Activated T-helper 17 cell treated with anti-CD3 and anti-CD28 coated beads, Interleukin-2, amount 50 U/mL, for 72 hours (primary cell): ENCODE data around the gene BHLHA15. TPM values are rescaled to one million over a fixed set of nuclear protein-coding genes. Genes with fewer than 3 reads are reported as not detected.

Experiments used
- ATAC-seq: fragments of 150-1000 bp; cut with Tn5 transposase; replicated peaks from 2 replicates; pipeline ENCODE4 v1.10.0; 2021; ENCODE audit warnings: mild to moderate bottlenecking, moderate library complexity
- H3K27ac Mint-ChIP-seq: one replicate; pipeline ENCODE4 v1.8.0; 2022; ENCODE audit warnings: mixed read lengths
- H3K27me3 Mint-ChIP-seq: one replicate; pipeline ENCODE4 v1.8.0; 2022; ENCODE audit warnings: mixed read lengths
- H3K36me3 Mint-ChIP-seq: one replicate; pipeline ENCODE4 v1.8.0; 2022; ENCODE audit warnings: low read depth, mild to moderate bottlenecking, mixed read lengths
- H3K4me1 Mint-ChIP-seq: one replicate; pipeline ENCODE4 v1.8.0; 2022; ENCODE audit warnings: mixed read lengths
- H3K4me3 Mint-ChIP-seq: one replicate; pipeline ENCODE4 v1.8.0; 2022; ENCODE audit warnings: mild to moderate bottlenecking, mixed read lengths
- H3K9me3 Mint-ChIP-seq: one replicate; pipeline ENCODE4 v1.8.0; 2022; ENCODE audit warnings: mixed read lengths
- total RNA-seq, 2 donors: library from RNA; stranded (reverse); gene quantifications; one replicate each; pipeline ENCODE4 v1.2.3, GENCODE V29; 2022

Gene BHLHA15
- total RNA-seq, 2 donors from 2014 or later, result not detected

DNA sequence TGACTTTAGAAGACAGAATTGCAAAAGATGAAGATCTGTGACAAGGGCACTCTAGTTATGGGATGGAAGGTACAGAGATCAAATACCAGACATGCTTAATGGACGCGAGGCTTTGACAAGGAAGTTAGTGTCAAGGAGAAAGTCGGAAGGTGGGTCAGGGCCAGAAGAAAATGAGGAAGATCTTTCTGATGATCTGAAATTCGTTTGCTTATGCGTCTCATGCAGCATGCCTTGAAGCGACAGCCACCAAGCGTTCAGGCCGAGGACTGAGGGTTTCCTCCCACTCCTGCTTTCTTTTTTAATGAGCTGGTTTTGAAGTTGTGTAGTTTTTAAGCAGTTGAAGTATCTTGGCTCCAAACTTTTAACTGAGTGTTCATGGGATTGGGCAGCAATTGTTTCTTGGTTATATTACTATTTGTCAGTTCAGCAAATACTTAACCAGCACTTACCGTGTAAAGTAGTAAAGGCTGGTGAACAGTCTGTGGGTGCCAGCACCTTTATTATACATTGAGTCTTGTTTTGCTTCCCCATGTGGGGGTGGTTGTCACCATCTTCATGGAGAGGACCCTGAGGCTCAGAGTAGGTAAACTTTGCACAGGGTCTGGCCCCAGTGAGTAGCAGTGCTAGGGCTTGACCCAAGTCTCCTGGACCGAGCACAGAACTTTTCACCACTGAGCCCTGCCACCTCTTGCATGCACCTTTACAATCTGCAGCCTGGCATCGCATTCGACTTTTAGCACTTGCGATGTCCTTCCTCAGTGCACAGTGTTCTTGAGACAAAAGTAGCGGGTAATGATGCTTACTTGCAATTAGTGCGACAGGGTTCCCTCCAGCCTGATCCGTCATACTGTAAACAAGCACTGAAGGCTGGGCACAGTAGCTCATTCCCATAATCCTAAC lies 14.3 kb upstream of the BHLHA15 start:
- H3K27ac Mint-ChIP-seq, result no peak overlapping the region
- no peaks in the 10 kb centered on the region for H3K9me3 Mint-ChIP-seq
- H3K4me1 Mint-ChIP-seq, result peaks cover 20% of the 10 kb centered on the region
- H3K4me3 Mint-ChIP-seq, result no peak overlapping the region
- ATAC-seq, result no peak
- H3K36me3 Mint-ChIP-seq, result peaks cover 60% of the 10 kb centered on the region
- H3K27me3 Mint-ChIP-seq, result no peaks in the 10 kb centered on the region

DNA sequence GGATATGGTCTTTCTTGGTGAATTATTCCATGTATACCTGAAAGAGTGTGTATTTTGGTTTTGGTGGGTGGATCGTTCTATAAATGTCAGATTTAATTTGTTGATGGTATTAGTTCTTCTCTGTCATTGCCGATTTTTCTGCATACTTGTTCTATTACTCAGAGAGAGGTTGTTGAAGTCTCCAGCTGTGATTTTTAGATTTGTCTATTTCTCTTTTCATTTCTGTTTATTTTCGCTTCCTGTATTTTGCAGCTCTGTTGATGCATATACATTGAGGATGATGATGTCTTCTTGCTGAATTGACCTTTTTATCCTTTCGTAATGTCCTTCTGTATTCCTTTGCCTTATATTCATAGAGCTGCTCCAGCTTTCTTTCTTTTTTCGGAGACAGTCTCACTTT lies 12.1 kb upstream of the BHLHA15 start:
- no peak overlapping the region for H3K4me3 Mint-ChIP-seq
- ATAC-seq, result no peak
- H3K9me3 Mint-ChIP-seq, result no peaks in the 10 kb centered on the region

DNA sequence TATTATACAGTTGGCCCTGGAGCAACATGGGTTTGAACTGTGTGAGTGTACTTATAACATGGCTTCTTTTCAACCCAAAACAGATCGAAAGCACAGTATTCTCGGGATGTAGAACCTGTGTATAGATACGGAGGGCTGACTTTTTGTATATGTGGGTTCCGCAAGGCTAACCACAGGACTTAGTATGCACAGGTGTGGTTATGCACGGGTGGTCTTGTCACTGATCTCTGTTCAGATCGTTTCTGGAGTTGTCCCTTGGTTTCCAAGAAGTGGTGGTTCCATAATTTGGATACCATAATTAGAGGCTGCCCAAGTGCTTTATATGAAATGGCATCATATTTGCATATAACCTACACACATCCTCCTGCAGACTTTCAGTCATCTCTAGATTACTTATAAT lies 10.9 kb upstream of the BHLHA15 start:
- Mint-ChIP-seq H3K27me3 (no peaks in the 10 kb centered on the region), H3K36me3 (peaks cover 56% of the 10 kb centered on the region), H3K9me3 (no peaks in the 10 kb centered on the region), H3K27ac (peak overlapping the region; percentile 59), H3K4me3 (peak overlapping the region; percentile 27), H3K4me1 (peaks cover 30% of the 10 kb centered on the region)
- peak; percentile 37 for ATAC-seq

More for the DNA sequence above, 12.1 kb upstream of the BHLHA15 start:
- Mint-ChIP-seq H3K4me1 (peaks cover 30% of the 10 kb centered on the region), H3K36me3 (peaks cover 58% of the 10 kb centered on the region), H3K27ac (no peak overlapping the region), H3K27me3 (no peaks in the 10 kb centered on the region)

DNA sequence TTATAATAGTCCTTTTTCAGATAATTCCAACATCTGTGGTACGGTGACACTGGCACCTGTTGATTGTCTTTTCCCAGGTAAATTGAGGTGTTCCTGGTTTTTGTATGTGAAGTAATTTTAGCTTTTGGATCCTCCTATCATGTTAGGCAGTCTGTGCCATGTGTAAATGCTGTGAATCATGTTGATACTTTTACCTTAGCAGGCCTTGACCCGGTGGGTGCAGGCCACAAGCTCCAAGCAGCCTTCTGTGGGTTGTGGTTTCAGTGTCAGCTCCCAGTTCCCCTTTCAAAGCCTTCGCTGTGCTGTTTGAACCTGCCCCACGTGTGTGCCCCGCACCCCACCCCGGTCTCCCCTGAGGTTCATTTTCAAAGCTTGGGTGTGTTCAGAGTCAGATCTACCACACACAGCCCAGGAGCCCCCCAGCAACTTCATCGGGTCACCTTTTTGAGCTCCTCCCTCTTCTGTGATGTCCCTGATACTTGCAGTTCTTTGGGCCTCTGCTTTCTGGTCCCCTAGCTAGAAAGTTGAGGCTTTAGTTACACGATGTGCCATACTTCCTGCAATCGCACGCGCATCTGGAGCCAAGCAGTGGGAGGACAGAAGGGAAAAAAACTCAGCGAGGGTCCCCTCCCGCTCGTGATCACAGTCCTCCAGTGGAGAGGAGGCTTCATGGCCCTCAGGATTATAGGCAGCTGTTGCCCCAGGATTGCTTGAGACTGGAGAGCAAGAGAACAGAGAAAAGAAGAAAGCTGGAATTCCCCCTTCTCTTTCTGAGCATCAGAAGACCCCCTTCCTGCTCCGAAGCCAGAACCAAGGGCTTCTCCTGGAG lies 8.7 kb upstream of the BHLHA15 start:
- Mint-ChIP-seq H3K27me3 (no peaks in the 10 kb centered on the region), H3K36me3 (peaks cover 69% of the 10 kb centered on the region), H3K4me1 (peaks cover 30% of the 10 kb centered on the region), H3K27ac (peak overlapping the region; percentile 44), H3K9me3 (no peaks in the 10 kb centered on the region), H3K4me3 (peak overlapping the region; percentile 64)
- peak; percentile 96 for ATAC-seq

DNA sequence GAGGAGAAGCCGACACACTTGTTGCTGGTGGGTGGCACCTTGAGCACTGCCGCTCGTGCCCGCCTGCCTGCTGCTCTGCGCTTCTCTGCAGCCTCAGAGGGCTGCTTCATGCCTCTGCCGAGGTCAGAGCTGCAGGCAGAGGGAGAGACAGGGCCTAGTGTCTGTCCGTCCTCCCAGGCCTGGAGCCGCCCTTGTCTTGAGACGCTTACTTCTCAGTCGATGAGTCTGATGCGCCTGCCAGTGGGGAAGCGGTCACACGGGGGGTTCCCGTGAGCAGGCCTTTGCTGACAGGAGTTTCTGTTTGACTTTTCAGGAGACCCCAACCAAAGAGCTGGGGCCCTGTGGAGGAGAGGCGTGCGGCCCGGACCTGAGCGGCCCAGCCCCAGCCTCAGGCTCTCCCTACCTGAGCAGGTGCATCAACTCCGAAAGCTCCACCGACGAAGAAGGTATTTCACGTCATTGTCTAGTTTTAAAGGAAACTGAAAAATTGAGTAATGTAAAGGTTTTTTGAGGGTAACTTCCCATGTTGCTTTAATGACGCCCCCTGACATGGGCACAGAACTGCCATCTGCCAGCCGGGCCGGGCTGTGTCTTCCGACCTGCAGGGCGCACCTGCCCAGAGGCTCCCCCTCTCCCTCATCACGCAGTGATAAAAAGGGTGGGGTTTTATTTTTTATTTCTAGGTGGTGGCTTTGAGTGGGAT lies 7.8 kb upstream of the BHLHA15 start:
- Mint-ChIP-seq H3K9me3 (no peaks in the 10 kb centered on the region), H3K27me3 (no peaks in the 10 kb centered on the region), H3K4me3 (peak overlapping the region; percentile 64), H3K36me3 (peaks cover 63% of the 10 kb centered on the region), H3K4me1 (peaks cover 30% of the 10 kb centered on the region), H3K27ac (no peak overlapping the region)
- no peak for ATAC-seq

DNA sequence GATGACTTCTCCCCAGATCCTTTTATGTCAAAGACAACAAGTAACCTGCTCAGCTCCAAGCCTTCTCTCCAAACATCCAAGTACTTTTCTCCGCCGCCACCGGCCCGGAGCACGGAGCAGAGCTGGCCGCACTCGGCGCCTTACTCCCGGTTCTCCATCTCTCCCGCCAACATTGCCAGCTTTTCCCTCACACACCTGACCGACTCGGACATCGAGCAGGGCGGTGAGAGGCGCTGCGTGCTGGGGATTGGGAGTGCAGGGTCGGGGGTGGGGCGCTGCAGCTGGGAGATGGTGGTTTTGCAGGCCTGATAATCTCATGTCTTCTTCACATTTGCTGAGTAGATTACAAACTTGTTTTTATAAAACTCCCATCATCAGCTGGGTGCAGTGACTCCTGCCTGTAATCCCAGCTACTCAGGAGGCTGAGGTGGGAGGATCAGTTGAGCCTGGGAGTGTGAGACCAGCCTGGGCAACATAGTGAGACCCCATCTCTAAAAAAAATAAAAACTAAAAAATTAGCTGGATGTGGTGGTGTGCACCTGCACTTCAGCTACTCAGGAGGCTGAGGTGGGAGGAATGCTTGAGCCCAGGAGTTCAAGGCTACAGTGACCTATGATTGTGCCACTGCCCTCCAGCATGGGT lies 7.2 kb upstream of the BHLHA15 start:
- no peak for ATAC-seq
- Mint-ChIP-seq H3K4me1 (peaks cover 30% of the 10 kb centered on the region), H3K9me3 (no peaks in the 10 kb centered on the region), H3K36me3 (peaks cover 60% of the 10 kb centered on the region), H3K27me3 (no peaks in the 10 kb centered on the region), H3K4me3 (no peak overlapping the region), H3K27ac (no peak overlapping the region)

DNA sequence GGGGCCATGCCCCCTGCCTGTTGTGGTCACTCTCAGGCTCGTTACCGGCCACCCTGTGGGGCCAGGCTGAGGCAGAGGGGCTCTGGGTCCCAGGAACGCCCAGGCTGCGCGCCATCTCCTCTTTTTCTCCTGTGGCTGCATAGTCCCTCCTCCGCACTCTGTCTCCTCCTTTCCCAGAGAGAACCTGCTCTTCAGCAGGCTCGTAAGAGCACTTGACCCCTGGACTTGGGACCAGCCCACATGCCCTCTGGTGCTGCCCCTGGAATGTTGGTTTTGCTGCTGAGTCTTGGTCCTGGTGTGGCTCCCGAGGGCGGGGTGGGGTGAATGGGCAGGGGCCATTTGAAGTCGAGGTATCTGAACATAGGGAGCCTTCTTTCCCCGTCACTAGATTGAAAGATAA lies 6.6 kb upstream of the BHLHA15 start:
- Mint-ChIP-seq H3K27me3 (no peaks in the 10 kb centered on the region), H3K4me3 (no peak overlapping the region), H3K4me1 (peaks cover 30% of the 10 kb centered on the region), H3K27ac (no peak overlapping the region), H3K9me3 (no peaks in the 10 kb centered on the region), H3K36me3 (peaks cover 56% of the 10 kb centered on the region)
- no peak for ATAC-seq

DNA sequence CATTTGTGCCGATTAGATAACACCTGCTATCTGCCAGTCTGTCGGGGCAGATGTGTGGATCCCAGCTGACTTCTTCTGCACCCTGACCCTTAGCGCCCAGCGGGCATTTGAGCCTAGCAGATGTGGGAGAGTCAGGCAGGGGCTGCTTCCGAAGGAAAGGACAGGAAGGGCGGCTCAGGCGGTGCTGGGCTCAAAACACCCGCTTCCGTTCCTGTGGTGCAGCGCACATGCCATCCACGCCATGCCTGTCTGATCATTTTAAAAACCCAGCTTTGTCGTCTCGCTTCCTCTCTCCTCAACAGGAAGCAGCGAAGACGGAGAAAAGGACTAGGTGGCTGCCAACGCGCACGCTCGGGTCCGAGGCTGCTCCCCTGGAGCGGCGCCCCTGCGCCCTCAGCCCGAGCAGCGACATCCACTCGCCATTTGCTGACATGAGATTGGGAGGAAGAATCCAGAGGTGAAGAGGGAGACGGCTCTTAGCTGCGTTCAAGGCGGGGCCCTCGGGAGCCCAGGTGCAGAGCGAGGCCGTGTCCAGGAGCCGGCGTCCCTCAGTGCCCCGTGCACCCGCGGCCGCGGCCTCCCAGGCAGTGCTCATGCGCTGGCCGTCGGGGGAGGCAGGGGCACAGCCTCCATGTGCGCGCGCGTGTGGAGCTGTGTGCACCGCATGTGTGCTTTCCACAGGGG lies 5.9 kb upstream of the BHLHA15 start:
- no peak overlapping the region for H3K27ac Mint-ChIP-seq
- no peaks in the 10 kb centered on the region for H3K9me3 Mint-ChIP-seq
- H3K27me3 Mint-ChIP-seq, result no peaks in the 10 kb centered on the region
- no peak for ATAC-seq
- H3K4me1 Mint-ChIP-seq, result peaks cover 25% of the 10 kb centered on the region
- H3K36me3 Mint-ChIP-seq, result peaks cover 56% of the 10 kb centered on the region
- H3K4me3 Mint-ChIP-seq, result no peak overlapping the region

DNA sequence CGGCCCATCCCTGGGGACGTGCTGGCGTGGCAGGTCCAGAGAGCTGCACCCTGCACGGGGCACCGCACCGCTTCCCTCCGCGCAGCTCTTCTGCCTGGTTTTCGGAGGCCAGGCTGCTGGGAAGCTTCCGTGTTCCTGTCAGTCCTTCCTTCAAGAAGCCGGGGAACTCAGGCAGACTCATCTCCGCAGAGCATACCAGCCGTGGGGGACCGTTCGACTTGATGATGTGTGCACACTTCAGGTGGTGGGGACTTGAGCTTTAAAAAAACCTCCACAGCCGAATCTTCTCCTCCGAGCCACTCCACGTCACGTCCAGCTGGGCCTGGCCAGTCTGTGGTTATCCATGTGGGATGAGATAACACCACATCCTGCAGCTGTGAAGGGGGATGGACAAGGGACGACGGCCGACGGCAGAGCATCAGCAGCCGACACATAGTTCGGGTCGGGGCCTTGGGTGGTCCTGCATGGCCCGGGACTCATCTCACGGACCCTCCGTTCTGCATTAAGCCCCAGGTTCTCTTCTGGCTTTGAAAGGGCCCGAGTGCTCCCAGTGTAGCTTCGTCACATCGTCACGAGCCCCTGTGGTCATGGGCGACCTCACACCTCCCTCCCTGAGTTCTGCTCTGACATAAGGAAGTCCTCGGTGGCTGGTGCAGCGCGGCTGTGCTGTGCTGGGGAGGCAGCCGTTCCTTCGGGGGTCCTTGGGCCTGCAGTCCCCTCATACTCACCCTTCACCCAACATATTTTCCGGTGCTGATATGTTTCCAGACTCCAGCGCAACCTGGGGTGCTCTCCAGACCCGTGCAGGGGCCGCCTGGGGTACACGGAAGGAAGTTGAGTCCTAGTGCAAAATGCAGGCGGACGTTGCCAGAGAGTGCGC lies 4.5 kb upstream of the BHLHA15 start:
- peaks cover 51% of the 10 kb centered on the region for H3K36me3 Mint-ChIP-seq
- H3K4me1 Mint-ChIP-seq, result peaks cover 13% of the 10 kb centered on the region
- H3K4me3 Mint-ChIP-seq, result no peak overlapping the region
- no peak overlapping the region for H3K27ac Mint-ChIP-seq
- no peak for ATAC-seq
- H3K27me3 Mint-ChIP-seq, result no peaks in the 10 kb centered on the region
- H3K9me3 Mint-ChIP-seq, result no peaks in the 10 kb centered on the region

DNA sequence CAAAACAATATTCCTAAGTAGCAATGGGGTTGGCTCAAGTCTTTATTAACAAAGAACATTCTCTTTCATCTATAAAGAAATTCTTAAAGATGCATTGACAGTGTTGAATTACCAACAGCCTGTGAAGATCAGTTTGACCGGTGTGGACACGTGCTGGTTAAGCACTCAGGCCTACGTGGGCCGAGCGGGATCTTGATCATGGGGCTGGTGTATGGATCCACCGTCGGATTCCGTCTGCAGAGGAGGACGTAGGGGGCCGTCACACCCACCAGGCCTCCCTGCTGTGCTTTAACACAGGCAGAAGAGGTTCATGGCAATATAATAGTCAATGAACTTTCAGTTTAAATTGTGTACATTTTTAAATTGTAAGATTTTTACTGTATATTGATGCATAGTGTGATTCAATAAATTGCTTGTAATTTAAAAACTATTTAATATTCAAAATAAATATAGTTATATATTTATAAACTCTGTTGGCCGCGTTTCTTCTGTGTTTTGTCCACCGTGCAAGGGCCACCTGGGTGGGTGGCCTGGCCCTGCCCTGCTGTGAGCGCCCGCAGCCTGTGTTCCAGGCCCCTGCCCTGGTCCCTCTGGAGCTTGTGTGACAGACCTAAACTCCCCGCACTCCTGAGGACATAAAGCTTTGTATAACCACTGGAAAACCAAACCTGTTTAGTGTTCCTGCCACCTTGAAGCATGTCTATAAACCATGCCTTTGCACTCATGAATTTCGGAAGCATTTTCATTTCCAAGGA lies 1.9 kb upstream of the BHLHA15 start:
- H3K27me3 Mint-ChIP-seq, result no peaks in the 10 kb centered on the region
- peak overlapping the region; percentile 41 for H3K4me3 Mint-ChIP-seq
- no peaks in the 10 kb centered on the region for H3K9me3 Mint-ChIP-seq
- H3K4me1 Mint-ChIP-seq, result no peaks in the 10 kb centered on the region
- ATAC-seq, result no peak
- H3K36me3 Mint-ChIP-seq, result peaks cover 31% of the 10 kb centered on the region
- no peak overlapping the region for H3K27ac Mint-ChIP-seq

DNA sequence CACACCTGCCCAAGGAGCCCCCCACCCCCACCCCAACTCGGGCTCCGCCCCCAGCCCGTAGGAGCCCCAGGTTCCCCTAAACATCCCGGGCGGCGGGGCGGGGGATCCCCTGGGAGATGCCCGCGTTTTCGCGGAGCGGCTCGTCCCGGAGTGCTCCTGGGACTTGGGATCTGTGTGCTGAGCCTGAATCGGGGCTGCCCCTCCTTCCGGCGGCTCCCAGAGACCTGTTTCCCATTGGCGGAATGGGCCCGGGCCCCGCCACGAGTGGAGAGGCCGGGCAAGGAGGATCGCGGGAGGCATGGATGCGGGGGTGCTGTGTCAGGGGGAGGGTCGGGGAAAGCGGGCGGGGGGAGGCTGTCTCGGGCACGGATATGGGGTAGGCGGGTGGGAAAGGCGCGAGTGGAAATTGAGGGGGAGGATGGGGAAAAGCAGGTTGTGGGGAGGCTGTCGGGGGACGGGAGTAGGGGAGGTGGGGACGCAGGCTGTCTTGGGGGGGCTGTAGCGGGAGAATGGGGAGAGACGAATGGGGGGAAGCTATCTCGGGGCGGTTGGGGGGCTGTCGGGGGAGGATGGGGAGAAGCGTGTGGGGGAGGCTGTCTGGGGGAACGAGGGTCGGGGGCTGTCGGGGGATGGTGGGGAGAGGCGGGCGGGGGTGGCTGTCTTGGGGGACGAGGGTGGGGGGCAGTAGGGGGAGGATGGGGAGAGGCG lies 572 bp upstream of the BHLHA15 start:
- Mint-ChIP-seq H3K36me3 (peaks cover 20% of the 10 kb centered on the region), H3K4me1 (no peaks in the 10 kb centered on the region), H3K4me3 (peak overlapping the region; percentile 41), H3K9me3 (no peaks in the 10 kb centered on the region), H3K27me3 (no peaks in the 10 kb centered on the region), H3K27ac (no peak overlapping the region)
- no peak for ATAC-seq
